Muscle of leg (tissue), 11 donors: ENCODE data around the gene TUBB4B. TPM values are rescaled to one million over a fixed set of nuclear protein-coding genes. Genes with fewer than 3 reads are reported as not detected.

Experiments
- DNase-seq: peaks from one replicate; pipeline ENCODE4 v3.0.0; 2013
- H3K27ac ChIP-seq: one replicate; pipeline ENCODE4 v1.5.1; 2013; ENCODE audit warnings: mild to moderate bottlenecking, low read length, control low read depth
- H3K27me3 ChIP-seq: one replicate; pipeline ENCODE4 v1.6.1; 2013; ENCODE audit warnings: low read length; ENCODE audit not compliant: control insufficient read depth, insufficient read depth
- H3K36me3 ChIP-seq: one replicate; pipeline ENCODE4 v1.6.1; 2013; ENCODE audit warnings: low read length; ENCODE audit not compliant: control insufficient read depth, insufficient read depth
- H3K4me1 ChIP-seq: one replicate; pipeline ENCODE4 v1.6.1; 2013; ENCODE audit warnings: low read length; ENCODE audit not compliant: control insufficient read depth, insufficient read depth
- H3K4me3 ChIP-seq: one replicate; pipeline ENCODE4 v1.5.1; 2013; ENCODE audit warnings: low read length, control low read depth
- H3K9me3 ChIP-seq: replicated peaks from 2 replicates; pipeline ENCODE4 v1.6.1; 2013; ENCODE audit warnings: low read depth, low read length; ENCODE audit not compliant: control insufficient read depth
- WGBS: methylation state at CpG from one replicate; pipeline ENCODE4 v1.1.5; 2013; ENCODE audit warnings: missing lambda C conversion rate; ENCODE audit not compliant: insufficient coverage; 5-methylcytosine and 5-hydroxymethylcytosine counted together
- polyA plus RNA-seq, 8 donors: library from polyadenylated mRNA; unstranded; fragments of 120-200 nt; gene quantifications; one replicate each; pipeline versions ENCODE4 v1.2.1 to v1.2.3, GENCODE V29; 2013; ENCODE audit warnings: inconsistent platforms in 1 of 8, low replicate concordance in 1 of 8; ENCODE audit not compliant: insufficient read length in 8 of 8, insufficient read depth in 1 of 8
- total RNA-seq: library from RNA; stranded (reverse); fragments of 120-200 nt; gene quantifications from one replicate; pipeline ENCODE4 v1.2.4, GENCODE V29; 2013

TUBB4B gene
- total and polyA plus RNA-seq, 9 donors: 97.1 to 222 (median 217) TPM

DNA sequence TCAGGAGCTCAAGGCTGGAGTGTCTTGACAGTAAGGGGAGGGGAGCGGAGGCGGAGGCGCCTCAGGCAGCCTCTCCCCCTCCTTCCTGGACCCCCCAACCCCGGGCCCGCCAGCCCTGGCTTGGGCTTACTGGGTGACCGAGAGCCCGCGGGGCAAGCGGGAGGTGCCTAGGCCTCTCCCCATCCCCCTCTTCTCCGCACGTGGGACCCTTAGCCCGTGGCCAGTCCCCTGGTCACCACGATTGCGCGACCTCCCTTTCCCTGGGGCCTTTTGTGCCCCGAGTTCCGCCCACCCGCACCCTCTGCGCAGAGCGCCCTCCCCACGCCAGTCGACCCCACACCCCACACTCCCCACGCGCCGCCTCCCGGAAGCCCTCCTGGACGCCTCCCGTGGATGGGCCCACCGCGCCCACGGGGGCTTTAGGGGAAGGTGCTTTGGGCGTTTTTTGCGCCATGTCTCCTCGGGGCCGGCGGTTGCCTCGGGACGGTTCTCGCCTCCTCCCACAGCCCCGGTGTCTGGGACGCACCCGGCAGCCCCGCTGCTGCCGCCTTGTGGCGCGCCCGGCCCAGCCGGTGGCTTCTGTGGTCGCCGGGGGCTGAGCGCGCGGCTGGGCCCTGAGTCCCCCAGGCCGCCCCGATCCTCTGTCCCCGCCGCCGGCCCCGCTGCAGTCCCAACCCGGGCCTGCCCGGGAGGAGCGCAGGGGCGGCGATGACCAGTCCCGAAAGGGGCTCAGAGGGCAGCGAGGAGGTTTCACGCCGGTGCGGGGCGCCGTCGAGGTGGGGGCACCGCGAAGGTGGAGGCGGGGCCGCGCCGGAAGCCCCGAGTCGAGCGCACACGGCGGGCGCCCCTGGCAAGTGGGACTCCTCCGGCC lies 39.6 kb downstream of the TUBB4B start:
- DNase-seq: peak; percentile 22
- H3K4me1 ChIP-seq: peaks cover 46% of the 10 kb centered on the region
- no peak overlapping the region for H3K27ac ChIP-seq
- WGBS: 10% methylated on average over 70 of the region's 85 CpGs
- H3K27me3 ChIP-seq: peaks cover 53% of the 10 kb centered on the region
- H3K9me3 ChIP-seq: no peaks in the 10 kb centered on the region
- H3K4me3 ChIP-seq: no peak overlapping the region
- H3K36me3 ChIP-seq: no peaks in the 10 kb centered on the region

DNA sequence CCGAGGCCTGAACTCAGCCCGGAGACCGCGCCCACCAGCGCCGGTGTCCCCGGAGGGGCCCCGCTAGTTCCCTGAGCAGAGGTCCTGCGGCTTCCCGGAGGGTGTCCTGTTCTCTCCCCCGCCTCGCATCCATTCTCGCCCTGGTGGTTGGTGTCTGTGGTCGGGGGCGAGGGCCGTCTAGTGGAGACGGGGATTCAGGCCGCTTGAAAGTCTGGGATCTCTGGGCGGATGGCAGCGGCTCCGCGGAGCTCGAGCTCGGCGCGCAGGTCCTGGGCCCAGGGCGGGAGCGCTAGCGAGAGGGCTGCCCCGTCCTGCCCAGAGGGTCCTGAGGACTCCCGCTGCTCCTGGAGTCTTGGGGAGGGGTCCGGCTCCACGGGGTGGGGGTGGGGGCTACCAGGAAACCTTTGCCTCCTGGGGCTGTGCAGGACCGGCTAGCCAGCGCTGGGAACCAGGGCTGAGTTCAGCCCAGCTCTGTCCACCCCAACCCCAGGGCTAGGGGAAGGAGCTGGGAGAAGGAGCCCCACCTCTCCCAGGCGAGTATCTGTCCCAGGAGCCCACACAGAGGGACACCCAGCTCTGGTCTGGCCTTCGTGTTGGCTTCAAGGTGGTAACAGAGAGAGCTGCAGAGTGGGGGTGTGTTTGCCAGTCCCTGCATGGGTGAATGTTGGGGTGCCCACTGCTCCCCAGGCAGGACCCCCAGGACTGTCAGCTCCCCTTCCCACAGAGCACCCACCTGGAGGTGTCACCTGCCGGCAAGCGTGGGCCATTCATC lies 40.4 kb downstream of the TUBB4B start:
- Histone ChIP-seq H3K36me3 (no peaks in the 10 kb centered on the region), H3K4me1 (peaks cover 37% of the 10 kb centered on the region), H3K4me3 (no peak overlapping the region), H3K27me3 (peaks cover 50% of the 10 kb centered on the region), H3K27ac (no peak overlapping the region), H3K9me3 (no peaks in the 10 kb centered on the region)
- 8% methylated on average over 22 of the region's 39 CpGs for WGBS
- peak; percentile 21 for DNase-seq

DNA sequence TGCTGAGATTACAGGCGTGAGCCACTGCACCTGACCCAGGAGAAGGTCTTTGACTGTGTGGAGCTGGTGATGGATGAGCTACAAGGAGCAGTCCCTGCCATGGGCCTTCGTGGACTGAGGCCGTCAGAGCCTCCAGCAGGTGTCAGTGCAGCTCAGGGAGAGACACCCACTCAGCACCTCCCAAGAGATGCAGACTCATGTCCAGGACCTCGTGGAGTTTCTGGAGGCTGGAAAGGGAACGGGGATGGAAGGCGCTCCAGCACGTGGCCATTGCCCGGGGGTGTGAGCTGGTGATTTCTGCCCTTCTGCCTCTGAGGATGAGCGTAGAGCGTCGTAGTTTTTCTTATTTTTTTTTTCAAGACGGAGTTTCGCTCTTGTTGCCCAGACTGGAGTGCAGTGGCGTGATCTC lies 45.9 kb downstream of the TUBB4B start:
- Histone ChIP-seq H3K27ac (no peak overlapping the region), H3K4me3 (no peak overlapping the region), H3K9me3 (no peaks in the 10 kb centered on the region), H3K27me3 (peaks cover 5% of the 10 kb centered on the region), H3K36me3 (no peaks in the 10 kb centered on the region), H3K4me1 (peaks cover 7% of the 10 kb centered on the region)
- WGBS: 49% methylated on average over 11 of the region's 14 CpGs
- DNase-seq: no peak

DNA sequence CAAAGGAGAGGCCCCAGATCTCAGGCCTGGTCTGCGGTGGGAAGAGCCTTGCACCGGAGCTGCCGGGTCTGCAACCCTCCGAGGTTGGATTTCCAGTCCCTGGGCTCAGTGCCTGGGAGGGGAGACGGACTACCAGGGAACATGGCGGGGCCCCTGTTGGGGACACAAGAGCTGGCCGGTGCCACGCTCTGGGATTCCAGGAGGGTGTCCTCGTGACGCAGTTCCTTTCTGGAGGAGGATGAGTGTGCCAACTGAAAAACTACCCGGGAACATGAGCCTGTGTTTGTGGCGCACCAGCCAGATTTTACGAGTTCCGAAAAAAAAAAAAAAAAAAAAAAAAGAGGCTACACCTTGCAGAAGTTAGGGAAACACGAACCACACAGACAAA lies 52.0 kb downstream of the TUBB4B start:
- H3K27me3 ChIP-seq: peaks cover 42% of the 10 kb centered on the region
- peaks cover 3% of the 10 kb centered on the region for H3K9me3 ChIP-seq

More for the DNA sequence above, 52.0 kb downstream of the TUBB4B start:
- WGBS: 47% methylated on average over 6 of the region's 15 CpGs
- no peak for DNase-seq
- Histone ChIP-seq H3K36me3 (no peaks in the 10 kb centered on the region), H3K27ac (no peak overlapping the region), H3K4me1 (peaks cover 23% of the 10 kb centered on the region), H3K4me3 (no peak overlapping the region)

Other genes with a start within 250 kb of the TUBB4B start
- gene PAXX, start 248.9 kb upstream of the TUBB4B start, total RNA-seq: 19.1 TPM
- 10 to 100 TPM; 21.2 to 31.7 (median 27.3) TPM for gene PAXX, start 248.9 kb upstream of the TUBB4B start, polyA plus RNA-seq
- 0.27 TPM for gene CLIC3, start 244.7 kb upstream of the TUBB4B start, total RNA-seq
- gene CLIC3, start 244.7 kb upstream of the TUBB4B start, polyA plus RNA-seq: 1 to 10 TPM in 2 of 8 donors, under 1 TPM in 6; 0.34 to 8.4 (median 0.64) TPM
- gene ABCA2, start 213.1 kb upstream of the TUBB4B start, total RNA-seq: 8.3 TPM
- 10 to 100 TPM; 15.9 to 24.8 (median 19.0) TPM for gene ABCA2, start 213.1 kb upstream of the TUBB4B start, polyA plus RNA-seq
- gene FUT7, start 209.2 kb upstream of the TUBB4B start, total RNA-seq: not detected
- under 1 TPM in 4 of 8 donors, not detected in 4; 0.05 to 0.16 (median 0.10) TPM for gene FUT7, start 209.2 kb upstream of the TUBB4B start, polyA plus RNA-seq
- gene NPDC1, start 195.1 kb upstream of the TUBB4B start, total RNA-seq: 32.1 TPM
- gene NPDC1, start 195.1 kb upstream of the TUBB4B start, polyA plus RNA-seq: 10 to 100 TPM; 38.4 to 63.4 (median 44.4) TPM
- 3.7 TPM for gene ENTPD2, start 187.2 kb upstream of the TUBB4B start, total RNA-seq
- gene ENTPD2, start 187.2 kb upstream of the TUBB4B start, polyA plus RNA-seq: 10 to 100 TPM in 7 of 8 donors, 1 to 10 TPM in 1; 9.6 to 20.6 (median 13.6) TPM
- gene SAPCD2, start 170.7 kb upstream of the TUBB4B start, total RNA-seq: 4.2 TPM
- 1 to 10 TPM; 3.4 to 7.2 (median 5.6) TPM for gene SAPCD2, start 170.7 kb upstream of the TUBB4B start, polyA plus RNA-seq
- 3.1 TPM for gene UAP1L1, start 163.8 kb upstream of the TUBB4B start, total RNA-seq
- gene UAP1L1, start 163.8 kb upstream of the TUBB4B start, polyA plus RNA-seq: 1 to 10 TPM; 1.8 to 3.8 (median 2.0) TPM
- gene MAN1B1, start 154.3 kb upstream of the TUBB4B start, total RNA-seq: 40.7 TPM
- gene MAN1B1, start 154.3 kb upstream of the TUBB4B start, polyA plus RNA-seq: 10 to 100 TPM; 38.5 to 59.0 (median 45.8) TPM
- 29.7 TPM for gene DPP7, start 126.6 kb upstream of the TUBB4B start, total RNA-seq
- 10 to 100 TPM; 23.9 to 43.9 (median 31.9) TPM for gene DPP7, start 126.6 kb upstream of the TUBB4B start, polyA plus RNA-seq
- not detected for gene GRIN1, start 102.1 kb upstream of the TUBB4B start, total RNA-seq
- gene GRIN1, start 102.1 kb upstream of the TUBB4B start, polyA plus RNA-seq: under 1 TPM in 4 of 8 donors, not detected in 4; 0.07 to 0.17 (median 0.11) TPM
- not detected for gene LRRC26, start 71.2 kb upstream of the TUBB4B start, total RNA-seq
- gene LRRC26, start 71.2 kb upstream of the TUBB4B start, polyA plus RNA-seq: under 1 TPM in 1 of 8 donors, not detected in 7; 0.14 TPM
- gene TMEM210, start 69.2 kb upstream of the TUBB4B start, total RNA-seq: not detected
- gene TMEM210, start 69.2 kb upstream of the TUBB4B start, polyA plus RNA-seq: not detected
- gene ANAPC2, start 52.7 kb upstream of the TUBB4B start, total RNA-seq: 20.4 TPM
- 10 to 100 TPM; 23.5 to 41.6 (median 33.5) TPM for gene ANAPC2, start 52.7 kb upstream of the TUBB4B start, polyA plus RNA-seq
- 52.9 TPM for gene SSNA1, start 52.6 kb upstream of the TUBB4B start, total RNA-seq
- gene SSNA1, start 52.6 kb upstream of the TUBB4B start, polyA plus RNA-seq: 10 to 100 TPM; 60.6 to 71.5 (median 68.2) TPM
- 4.6 TPM for gene TPRN, start 40.5 kb upstream of the TUBB4B start, total RNA-seq
- gene TPRN, start 40.5 kb upstream of the TUBB4B start, polyA plus RNA-seq: 10 to 100 TPM in 5 of 8 donors, 1 to 10 TPM in 3; 7.6 to 14.6 (median 10.6) TPM
- gene TMEM203, start 35.6 kb upstream of the TUBB4B start, total RNA-seq: 25.2 TPM
- 10 to 100 TPM; 34.1 to 38.2 (median 36.6) TPM for gene TMEM203, start 35.6 kb upstream of the TUBB4B start, polyA plus RNA-seq
- 3.1 TPM for gene NDOR1, start 35.6 kb upstream of the TUBB4B start, total RNA-seq
- gene NDOR1, start 35.6 kb upstream of the TUBB4B start, polyA plus RNA-seq: 10 to 100 TPM in 1 of 8 donors, 1 to 10 TPM in 7; 5.8 to 10.8 (median 8.2) TPM
- 0.18 TPM for gene RNF208, start 19.0 kb upstream of the TUBB4B start, total RNA-seq
- 1 to 10 TPM; 2.4 to 5.1 (median 2.8) TPM for gene RNF208, start 19.0 kb upstream of the TUBB4B start, polyA plus RNA-seq
- 0.18 TPM for gene CYSRT1, start 16.1 kb upstream of the TUBB4B start, total RNA-seq
- 1 to 10 TPM in 7 of 8 donors, under 1 TPM in 1; 1.00 to 5.6 (median 3.2) TPM for gene CYSRT1, start 16.1 kb upstream of the TUBB4B start, polyA plus RNA-seq
- gene RNF224, start 13.8 kb upstream of the TUBB4B start, total RNA-seq: not detected
- gene RNF224, start 13.8 kb upstream of the TUBB4B start, polyA plus RNA-seq: 1 to 10 TPM in 7 of 8 donors, under 1 TPM in 1; 0.68 to 7.4 (median 2.6) TPM
- 0.04 TPM for gene SLC34A3, start 10.4 kb upstream of the TUBB4B start, total RNA-seq
- gene SLC34A3, start 10.4 kb upstream of the TUBB4B start, polyA plus RNA-seq: 1 to 10 TPM in 7 of 8 donors, under 1 TPM in 1; 0.47 to 3.6 (median 1.5) TPM
- gene STPG3, start 10.0 kb downstream of the TUBB4B start, total RNA-seq: not detected
- under 1 TPM in 7 of 8 donors, not detected in 1; 0.15 to 0.79 (median 0.33) TPM for gene STPG3, start 10.0 kb downstream of the TUBB4B start, polyA plus RNA-seq
- gene NELFB, start 14.0 kb downstream of the TUBB4B start, total RNA-seq: 25.9 TPM
- gene NELFB, start 14.0 kb downstream of the TUBB4B start, polyA plus RNA-seq: 10 to 100 TPM; 50.4 to 57.6 (median 52.9) TPM
- gene TOR4A, start 36.4 kb downstream of the TUBB4B start, total RNA-seq: 4.4 TPM
- gene TOR4A, start 36.4 kb downstream of the TUBB4B start, polyA plus RNA-seq: 1 to 10 TPM; 3.6 to 9.3 (median 8.3) TPM
- gene NRARP, start 61.0 kb downstream of the TUBB4B start, total RNA-seq: 2.5 TPM
- gene NRARP, start 61.0 kb downstream of the TUBB4B start, polyA plus RNA-seq: 1 to 10 TPM; 3.4 to 7.5 (median 5.8) TPM
- 9.0 TPM for gene EXD3, start 181.9 kb downstream of the TUBB4B start, total RNA-seq
- gene EXD3, start 181.9 kb downstream of the TUBB4B start, polyA plus RNA-seq: 10 to 100 TPM in 6 of 8 donors, 1 to 10 TPM in 2; 7.4 to 19.0 (median 11.8) TPM
- 2.0 TPM for gene NOXA1, start 182.1 kb downstream of the TUBB4B start, total RNA-seq
- 1 to 10 TPM in 7 of 8 donors, under 1 TPM in 1; 0.99 to 5.1 (median 2.6) TPM for gene NOXA1, start 182.1 kb downstream of the TUBB4B start, polyA plus RNA-seq
- 0.18 TPM for gene ENTPD8, start 200.1 kb downstream of the TUBB4B start, total RNA-seq
- 1 to 10 TPM in 1 of 8 donors, under 1 TPM in 7; 0.35 to 1.2 (median 0.42) TPM for gene ENTPD8, start 200.1 kb downstream of the TUBB4B start, polyA plus RNA-seq
- gene NSMF, start 218.0 kb downstream of the TUBB4B start, total RNA-seq: 9.9 TPM
- 10 to 100 TPM; 16.1 to 31.1 (median 23.0) TPM for gene NSMF, start 218.0 kb downstream of the TUBB4B start, polyA plus RNA-seq